ENCODE data around the gene SSC4D.
"Not testable (repeated sequence)": the region's sequence is repeated elsewhere in the genome, so short reads cannot be mapped to it uniquely, and the experiment has no call there.

- TF ChIP-seq EZH2phosphoT487 (IDR thresholded peaks at IDR 0.05; ENCODE audit: insufficient read depth, low read depth); EZH2 (IDR thresholded peaks at IDR 0.05; ENCODE audit: insufficient read depth, poor library complexity, severe bottlenecking): not testable (repeated sequence)
These were observed 13.9 kb downstream of the SSC4D start for GRCh38 chr7:76395605-76395964.
